Measurements from ENCODE around the gene ATP11A.

DNA sequence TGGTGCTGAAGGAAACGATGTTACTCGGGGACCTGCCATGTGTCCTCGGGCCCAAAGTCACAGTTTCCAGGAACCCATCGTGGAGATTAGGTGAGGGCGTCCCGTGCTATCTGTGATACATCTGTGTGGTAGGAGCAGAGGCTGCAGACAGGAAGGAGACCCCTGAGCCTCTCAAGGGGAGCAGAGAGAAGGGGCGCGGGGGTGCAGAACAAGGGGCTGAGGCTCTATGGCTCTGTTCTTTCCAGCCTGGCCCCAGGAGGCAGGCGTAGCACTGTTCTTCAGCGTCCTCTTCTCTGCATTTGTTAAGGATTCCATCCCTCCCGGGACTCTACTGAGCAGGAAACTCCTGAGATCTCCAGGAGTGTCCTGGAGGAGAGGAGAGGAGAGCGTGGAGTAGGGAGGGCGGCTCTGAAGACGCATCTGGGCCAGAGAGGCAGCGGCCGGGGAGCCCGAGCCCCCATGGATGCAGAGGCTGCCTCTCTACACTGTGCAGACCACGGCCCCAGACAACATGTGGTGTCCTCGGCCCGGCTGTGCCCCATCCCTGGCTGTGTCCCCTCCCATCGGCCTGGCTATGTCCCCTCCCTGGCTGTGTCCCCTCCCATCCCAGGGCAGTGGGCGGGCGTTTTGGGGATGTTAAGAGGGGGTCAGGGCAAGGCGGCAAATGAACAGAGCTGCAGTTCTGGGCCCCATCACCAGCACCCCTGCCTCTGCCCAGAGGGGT lies 118.0 kb downstream of the ATP11A start:
- TF ChIP-seq, protein P1, sequence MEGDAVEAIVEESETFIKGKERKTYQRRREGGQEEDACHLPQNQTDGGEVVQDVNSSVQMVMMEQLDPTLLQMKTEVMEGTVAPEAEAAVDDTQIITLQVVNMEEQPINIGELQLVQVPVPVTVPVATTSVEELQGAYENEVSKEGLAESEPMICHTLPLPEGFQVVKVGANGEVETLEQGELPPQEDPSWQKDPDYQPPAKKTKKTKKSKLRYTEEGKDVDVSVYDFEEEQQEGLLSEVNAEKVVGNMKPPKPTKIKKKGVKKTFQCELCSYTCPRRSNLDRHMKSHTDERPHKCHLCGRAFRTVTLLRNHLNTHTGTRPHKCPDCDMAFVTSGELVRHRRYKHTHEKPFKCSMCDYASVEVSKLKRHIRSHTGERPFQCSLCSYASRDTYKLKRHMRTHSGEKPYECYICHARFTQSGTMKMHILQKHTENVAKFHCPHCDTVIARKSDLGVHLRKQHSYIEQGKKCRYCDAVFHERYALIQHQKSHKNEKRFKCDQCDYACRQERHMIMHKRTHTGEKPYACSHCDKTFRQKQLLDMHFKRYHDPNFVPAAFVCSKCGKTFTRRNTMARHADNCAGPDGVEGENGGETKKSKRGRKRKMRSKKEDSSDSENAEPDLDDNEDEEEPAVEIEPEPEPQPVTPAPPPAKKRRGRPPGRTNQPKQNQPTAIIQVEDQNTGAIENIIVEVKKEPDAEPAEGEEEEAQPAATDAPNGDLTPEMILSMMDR (IDR thresholded peaks at IDR 0.05; ENCODE audit: low read length): no peak
- TF ChIP-seq EZH2 (optimal IDR thresholded peaks at IDR 0.05; ENCODE audit: low read depth, low read length): no peak
